Measurements from ENCODE around the gene USP37. TPM values are rescaled to one million over a fixed set of nuclear protein-coding genes. Genes with fewer than 3 reads are reported as not detected.

USP37 gene, protein sequence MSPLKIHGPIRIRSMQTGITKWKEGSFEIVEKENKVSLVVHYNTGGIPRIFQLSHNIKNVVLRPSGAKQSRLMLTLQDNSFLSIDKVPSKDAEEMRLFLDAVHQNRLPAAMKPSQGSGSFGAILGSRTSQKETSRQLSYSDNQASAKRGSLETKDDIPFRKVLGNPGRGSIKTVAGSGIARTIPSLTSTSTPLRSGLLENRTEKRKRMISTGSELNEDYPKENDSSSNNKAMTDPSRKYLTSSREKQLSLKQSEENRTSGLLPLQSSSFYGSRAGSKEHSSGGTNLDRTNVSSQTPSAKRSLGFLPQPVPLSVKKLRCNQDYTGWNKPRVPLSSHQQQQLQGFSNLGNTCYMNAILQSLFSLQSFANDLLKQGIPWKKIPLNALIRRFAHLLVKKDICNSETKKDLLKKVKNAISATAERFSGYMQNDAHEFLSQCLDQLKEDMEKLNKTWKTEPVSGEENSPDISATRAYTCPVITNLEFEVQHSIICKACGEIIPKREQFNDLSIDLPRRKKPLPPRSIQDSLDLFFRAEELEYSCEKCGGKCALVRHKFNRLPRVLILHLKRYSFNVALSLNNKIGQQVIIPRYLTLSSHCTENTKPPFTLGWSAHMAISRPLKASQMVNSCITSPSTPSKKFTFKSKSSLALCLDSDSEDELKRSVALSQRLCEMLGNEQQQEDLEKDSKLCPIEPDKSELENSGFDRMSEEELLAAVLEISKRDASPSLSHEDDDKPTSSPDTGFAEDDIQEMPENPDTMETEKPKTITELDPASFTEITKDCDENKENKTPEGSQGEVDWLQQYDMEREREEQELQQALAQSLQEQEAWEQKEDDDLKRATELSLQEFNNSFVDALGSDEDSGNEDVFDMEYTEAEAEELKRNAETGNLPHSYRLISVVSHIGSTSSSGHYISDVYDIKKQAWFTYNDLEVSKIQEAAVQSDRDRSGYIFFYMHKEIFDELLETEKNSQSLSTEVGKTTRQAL
- 4.4 and 5.4 TPM in 2 replicates for total RNA-seq

GRCh38 chr2:218568190-218569037 lies at the start of gene USP37, which contains the start of gene CNOT9:
Gene USP37 (minus strand): TSS chr2:218568351. CDS start chr2:218558653, 9,698 bp downstream.
Gene CNOT9 (plus strand): TSS chr2:218568839. CDS start chr2:218568955, 116 bp downstream.

GRCh38 chr2:218607436-218608115 lies 39.4 kb upstream of the USP37 start, which contains the start of gene PLCD4:
Gene PLCD4 (plus strand): TSS chr2:218607899. CDS start chr2:218615740, 7,841 bp downstream.

GRCh38 chr2:218418717-218419458 lies 149.3 kb downstream of the USP37 start, which contains the start of gene VIL1:
Gene VIL1 (plus strand): TSS chr2:218419123. CDS start chr2:218423779, 4,656 bp downstream.

Other genes starting within 250 kb of the USP37 start
- not detected in 2 replicates for gene CATIP, start 211.5 kb downstream of the USP37 start, total RNA-seq
- gene SLC11A1, start 186.1 kb downstream of the USP37 start, total RNA-seq: under 0.01 and 0.30 TPM in 2 replicates
- 64.7 and 70.5 TPM in 2 replicates for gene CTDSP1, start 168.5 kb downstream of the USP37 start, total RNA-seq
- gene VIL1, start 149.2 kb downstream of the USP37 start, total RNA-seq: not detected in 2 replicates
- gene CNOT9, start 488 bp upstream of the USP37 start, total RNA-seq: 66.4 and 68.4 TPM in 2 replicates
- 0.67 and 0.89 TPM in 2 replicates for gene PLCD4, start 39.5 kb upstream of the USP37 start, total RNA-seq
- gene ZNF142, start 91.3 kb upstream of the USP37 start, total RNA-seq: 11.1 and 11.9 TPM in 2 replicates
- gene BCS1L, start 91.3 kb upstream of the USP37 start, total RNA-seq: 48.6 and 53.8 TPM in 2 replicates
- gene RNF25, start 103.7 kb upstream of the USP37 start, total RNA-seq: 21.7 and 32.4 TPM in 2 replicates
- gene STK36, start 103.7 kb upstream of the USP37 start, total RNA-seq: 11.4 and 14.1 TPM in 2 replicates
- gene TTLL4, start 142.5 kb upstream of the USP37 start, total RNA-seq: 10.3 and 10.8 TPM in 2 replicates
- gene CYP27A1, start 213.8 kb upstream of the USP37 start, total RNA-seq: 14.6 and 15.9 TPM in 2 replicates

All from bronchus fibroblast of lung (primary cell).